Hematopoietic multipotent progenitor cell treated with erythropoietin and hydrocortisone succinate and interleukin-3 and kit ligand, for 15 days (in vitro differentiated cells): ENCODE results near the gene FUBP3.

Experiments used
- DNase-seq: peaks from one replicate; pipeline ENCODE4 v3.0.0-alpha.2; 2015; ENCODE audit warnings: low spot score

FUBP3 gene

DNA sequence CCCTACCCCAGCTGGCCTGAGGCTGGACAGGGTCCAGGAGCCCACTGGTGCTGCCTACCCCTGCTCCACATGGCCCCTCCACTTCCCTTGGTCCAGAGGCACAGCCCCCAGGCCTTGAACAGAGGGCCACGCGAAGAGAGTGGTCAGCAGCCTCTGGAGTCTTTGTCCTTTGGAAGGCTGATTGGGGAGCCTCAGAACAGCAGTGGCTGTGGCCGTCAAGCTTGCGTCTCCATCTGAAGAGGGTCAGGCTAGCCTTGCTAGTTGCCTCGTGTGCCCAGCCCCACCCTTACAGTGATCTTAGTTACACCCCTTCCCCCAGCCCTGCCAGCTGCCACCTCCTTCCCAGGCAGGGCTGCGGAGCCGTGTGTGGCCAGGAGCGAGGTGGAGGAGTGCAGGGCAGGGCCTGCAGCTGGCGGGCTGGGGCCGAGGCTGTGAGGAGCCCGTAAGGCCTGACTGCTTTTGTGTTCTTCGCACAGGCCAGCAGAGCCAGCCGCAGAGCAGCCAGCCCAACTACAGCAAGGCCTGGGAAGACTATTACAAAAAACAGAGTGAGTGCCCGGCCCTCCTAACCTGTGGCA lies 54.9 kb downstream of the FUBP3 start:
- DNase-seq, result no peak

DNA sequence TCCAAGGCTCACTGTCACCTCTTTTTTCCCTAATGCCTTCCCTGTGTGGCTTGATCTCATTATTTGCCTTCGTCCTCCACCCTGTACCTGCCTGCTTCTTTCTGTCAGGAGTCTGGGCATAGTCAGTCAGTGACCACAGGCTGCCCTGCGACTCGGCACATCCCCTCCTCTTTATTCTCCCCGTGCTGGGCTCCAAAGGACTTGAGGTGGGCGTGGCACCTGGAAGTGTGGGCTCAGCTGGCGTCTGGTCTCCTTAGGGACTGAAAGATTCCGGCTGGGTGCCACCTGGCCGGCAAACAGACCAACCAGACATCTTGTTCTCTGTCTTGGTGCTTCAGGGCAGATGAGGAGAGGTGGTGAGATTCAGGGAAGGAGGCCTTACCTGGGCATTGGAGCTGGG lies 55.4 kb downstream of the FUBP3 start:
- DNase-seq, result no peak

DNA sequence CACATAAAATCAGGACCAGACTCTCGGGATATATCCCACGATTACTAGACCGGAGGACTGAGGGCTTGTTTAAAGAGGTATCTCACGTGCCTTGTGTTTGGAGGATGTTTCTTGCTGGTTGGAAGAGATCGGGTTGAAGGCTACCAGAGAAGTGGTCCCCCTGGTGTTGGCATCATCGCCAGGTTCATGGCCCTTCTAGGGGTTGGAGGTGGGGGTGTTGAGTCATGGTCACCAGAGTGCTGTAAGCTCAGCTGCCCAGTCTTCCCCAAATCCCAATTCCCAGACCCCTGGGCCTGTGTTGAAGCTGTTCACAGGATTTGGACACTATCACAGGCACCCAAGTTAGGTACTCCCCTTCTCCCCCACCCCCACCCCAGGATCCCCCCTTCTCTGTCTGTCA lies 55.9 kb downstream of the FUBP3 start:
- no peak for DNase-seq

GRCh38 chr9:130635721-130636647 lies 56.6 kb downstream of the FUBP3 start:
- no peak for DNase-seq

DNA sequence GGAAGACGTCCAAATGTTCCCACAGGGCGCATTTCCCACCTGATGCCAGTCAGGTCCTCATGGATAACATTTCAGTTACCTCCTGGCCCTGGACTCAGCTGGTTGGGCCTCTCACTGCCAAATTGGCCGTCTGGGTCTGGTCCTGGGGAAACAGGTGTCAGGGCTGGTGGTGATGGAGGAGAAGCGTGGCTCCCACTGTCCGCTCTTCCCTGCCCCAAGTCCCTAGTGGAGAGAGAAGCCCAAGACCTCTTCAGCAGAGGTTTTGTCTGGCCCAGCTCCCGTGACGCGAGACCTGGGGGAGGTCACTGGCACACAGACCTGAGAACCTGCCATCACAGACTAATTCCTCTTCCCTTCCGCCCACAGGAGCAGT lies 57.3 kb downstream of the FUBP3 start:
- DNase-seq, result no peak

DNA sequence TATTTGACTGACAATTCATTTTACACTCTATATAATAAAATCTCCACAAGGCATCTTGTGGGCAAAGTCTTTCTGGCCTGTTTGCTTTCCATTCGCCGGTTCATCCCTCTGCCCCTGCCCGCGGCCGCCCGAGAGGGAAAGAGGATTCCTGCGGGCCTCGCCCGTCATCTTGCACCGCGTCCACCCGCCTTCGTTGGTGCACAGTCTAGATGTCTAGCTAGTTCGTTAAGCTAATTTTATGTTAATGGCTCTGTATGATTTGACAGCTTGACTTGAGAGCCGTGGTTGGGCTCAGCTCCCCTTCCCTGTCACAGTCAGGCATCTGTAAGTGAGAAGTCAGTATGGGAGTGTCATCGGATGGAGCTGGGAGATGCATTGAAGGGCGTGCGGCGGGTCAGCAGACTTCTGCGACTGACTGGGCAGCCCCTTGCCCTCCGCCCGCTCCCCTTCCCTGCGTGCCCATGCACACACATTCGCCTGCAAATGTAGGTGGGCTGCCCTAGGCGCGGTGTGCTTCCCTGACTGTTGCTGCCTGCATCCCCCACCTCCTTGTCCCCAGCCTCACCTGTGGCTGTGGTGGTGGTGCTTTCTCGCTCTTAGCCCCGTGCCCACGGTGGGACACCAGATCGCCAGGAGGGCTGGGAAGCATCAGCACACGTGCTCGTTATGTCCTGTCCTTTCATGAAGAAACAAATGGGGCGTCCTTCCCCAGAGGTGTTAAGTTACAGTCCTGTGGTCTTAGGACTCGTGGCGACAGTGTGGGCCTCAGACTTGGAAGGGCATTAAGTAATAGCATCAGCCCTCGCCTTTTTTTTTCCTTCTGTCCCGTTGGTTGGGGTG lies 59.1 kb downstream of the FUBP3 start:
- no peak for DNase-seq

GRCh38 chr9:130639124-130639765 lies 59.9 kb downstream of the FUBP3 start:
- DNase-seq, result no peak

GRCh38 chr9:130639866-130640555 lies 60.6 kb downstream of the FUBP3 start:
- no peak for DNase-seq

DNA sequence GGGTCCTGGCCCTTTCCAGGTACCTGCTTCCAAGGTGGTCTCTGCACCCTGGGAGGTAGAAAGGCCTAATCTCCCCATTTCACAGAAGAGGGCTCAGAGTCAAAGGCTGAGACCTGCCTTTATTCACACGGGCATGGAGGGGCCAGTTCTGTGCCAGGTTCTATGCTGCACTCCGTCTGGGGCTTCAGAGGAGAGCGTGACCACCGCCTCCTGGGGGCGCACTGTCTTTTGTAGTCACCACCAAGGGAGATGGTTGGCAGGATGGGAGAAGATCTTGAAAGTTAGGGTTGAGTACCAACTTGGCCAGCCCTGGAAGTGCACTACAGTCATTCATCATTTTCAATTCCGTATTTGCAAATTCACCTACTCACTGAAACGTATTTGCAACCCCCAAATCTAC lies 61.3 kb downstream of the FUBP3 start:
- no peak for DNase-seq

DNA sequence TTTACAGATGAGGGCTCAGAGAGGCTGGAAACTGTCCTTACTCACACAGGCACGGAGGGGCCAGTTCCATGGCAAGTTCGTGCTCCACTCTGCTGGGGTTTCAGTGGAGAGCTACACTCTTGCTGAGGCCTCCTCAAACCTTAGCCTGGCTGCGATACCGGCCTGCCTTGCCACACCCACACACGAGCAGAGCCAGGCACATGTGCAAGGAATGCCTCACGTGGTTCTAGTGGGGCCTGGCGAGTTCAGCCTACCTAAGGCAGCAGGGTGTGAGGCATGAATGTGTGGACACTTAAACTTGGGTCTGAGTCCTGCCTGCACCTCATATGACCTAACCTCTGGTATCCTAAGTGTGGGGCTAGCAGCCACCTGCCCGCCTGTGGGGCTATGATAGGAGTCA lies 63.5 kb downstream of the FUBP3 start:
- no peak for DNase-seq

GRCh38 chr9:130651221-130651620 lies 71.8 kb downstream of the FUBP3 start:
- DNase-seq, result no peak

DNA sequence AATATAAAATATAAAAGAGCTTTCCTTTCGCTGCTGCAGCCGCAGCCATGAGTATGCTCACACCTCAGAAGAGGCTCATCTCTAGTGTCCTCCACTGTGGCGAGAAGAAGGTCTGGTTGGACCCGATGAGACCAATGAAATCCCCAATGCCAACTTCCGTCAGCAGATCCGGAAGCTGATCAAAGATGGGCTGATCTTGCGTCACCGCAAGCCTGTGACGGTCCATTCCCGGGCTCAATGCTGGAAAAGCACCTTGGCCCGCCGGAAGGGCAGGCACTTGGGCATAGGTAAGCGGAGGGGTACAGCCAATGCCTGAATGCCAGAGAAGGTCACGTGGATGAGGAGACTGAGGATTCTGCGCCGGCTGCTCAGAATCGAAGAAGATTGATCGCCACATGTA lies 72.4 kb downstream of the FUBP3 start:
- DNase-seq, result no peak

DNA sequence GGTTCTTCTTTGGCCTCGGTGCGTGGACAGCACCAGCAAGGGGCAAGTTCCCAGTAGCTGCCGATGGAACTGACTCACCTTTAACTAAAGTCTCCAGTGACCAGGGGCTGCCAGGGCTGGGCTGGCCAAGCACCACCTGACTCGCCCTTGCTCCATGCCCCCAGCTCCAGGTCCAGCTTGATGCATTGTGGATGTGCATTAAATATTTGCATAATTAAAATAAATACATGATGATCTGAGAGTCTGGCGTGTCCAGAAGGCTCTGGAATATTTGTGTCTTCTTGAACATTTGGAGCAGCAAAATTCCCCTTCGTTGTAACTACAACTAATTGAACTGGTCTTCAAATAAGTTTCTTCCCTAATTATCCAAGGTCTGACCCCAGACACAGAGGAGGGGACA lies 75.5 kb downstream of the FUBP3 start:
- no peak for DNase-seq

DNA sequence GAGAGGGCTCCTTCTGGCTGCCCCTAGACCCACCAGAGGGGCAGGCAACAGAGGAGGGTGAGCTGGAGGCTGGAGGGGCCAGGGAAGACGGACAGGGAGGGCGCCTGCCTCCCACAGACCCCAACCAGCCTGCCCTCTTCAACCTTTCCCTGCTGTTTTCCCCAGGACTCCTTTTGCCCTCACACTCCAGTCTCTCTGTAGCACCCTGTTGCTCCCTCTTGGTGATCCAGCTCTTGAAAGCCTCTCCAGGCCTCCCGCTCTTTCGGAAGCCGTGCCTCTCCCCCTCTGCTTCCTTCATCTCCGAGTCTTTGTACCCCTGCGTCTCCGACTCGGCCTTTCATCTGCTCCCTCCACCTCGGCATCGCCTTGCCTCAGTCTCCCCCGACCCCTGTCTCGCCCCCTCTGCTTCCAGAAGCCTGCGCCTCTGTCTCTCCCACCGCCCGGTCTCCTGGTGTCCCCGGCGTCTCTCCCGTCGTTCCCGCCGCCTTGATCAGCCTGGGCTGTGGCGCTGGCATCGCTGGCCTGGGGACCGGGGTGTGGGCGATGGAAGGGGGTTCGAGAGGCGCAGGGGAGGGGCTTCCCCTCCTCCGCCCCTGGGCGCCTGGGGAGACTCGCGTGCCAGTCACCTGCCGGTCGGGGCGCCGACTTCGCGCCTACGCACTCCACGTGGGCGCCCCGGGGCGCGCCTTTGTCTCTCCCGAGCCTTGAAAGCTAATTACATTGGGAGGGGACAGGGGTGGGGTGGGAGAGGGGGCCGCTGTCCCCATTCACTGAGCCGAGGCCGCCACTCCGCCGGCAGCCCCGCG lies 79.7 kb downstream of the FUBP3 start:
- DNase-seq, result no peak

- no peak for DNase-seq
These were observed 80.4 kb downstream of the FUBP3 start for GRCh38 chr9:130659699-130660248.

DNA sequence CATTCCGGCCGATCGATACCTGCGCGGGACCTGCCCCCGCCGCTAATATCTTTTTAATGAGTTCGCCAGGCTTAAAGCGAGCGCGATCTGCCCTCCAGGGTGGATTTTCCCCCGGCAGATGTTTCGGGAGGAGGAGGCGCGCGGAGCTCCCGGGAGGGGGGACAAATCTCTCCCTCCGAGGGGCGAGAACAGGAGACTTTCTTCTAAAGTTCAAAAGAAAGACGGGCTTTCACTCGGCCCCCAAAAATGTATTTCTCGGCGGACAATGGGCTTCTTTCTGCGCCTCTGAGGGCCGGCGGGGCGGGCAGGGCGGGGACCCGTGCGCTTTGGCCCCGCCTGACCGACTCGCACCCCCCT lies 80.9 kb downstream of the FUBP3 start:
- DNase-seq, result no peak

DNA sequence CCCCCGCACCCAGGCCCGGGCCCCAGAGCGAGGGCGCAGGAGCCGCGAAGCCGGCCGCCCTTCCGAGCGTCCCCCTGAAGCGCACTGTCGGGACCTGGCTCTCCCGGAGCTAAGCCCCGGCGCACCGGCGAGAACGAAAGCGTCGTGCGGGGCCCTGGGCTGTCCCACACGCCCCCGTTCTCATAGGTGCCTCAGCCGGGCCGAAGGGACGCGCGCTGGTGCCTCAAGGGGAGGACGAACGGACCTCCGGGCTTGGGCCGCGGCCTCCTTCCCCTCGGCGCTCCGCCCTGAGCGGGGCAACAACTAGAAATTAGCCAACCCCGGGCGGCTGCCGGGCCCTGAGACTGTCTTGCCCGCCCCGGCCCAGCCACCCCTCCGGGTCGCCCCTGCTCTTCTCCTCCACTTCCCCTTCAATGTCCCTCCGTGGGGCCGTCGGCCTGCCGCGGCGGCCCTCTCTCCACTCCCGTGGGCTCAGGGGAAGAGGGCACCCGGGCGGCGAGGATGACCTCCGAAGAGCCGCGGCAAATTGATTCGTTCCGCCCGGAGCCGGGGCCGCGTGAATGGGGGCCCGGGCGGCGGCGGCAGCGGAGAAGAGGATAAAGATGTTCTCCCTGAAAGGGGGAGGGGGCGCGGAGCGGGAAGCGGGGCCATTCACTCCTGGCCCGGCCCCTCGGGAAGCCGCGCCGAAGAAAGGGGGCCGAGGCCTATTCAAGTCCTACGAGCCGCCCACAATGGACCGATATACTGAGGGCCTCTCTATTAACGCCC lies 81.5 kb downstream of the FUBP3 start:
- no peak for DNase-seq

GRCh38 chr9:130661451-130662098 lies 82.2 kb downstream of the FUBP3 start:
- no peak for DNase-seq
